HepG2 (cell line): ENCODE data around the gene PRSS38. TPM values are rescaled to one million over a fixed set of nuclear protein-coding genes. Genes with fewer than 3 reads are reported as not detected.

ENCODE experiments used
- ATAC-seq: fragments of 200-7000 bp; cut with Tn5 transposase; 3 replicates; pipeline ENCODE4 v1.9.1; 2020; ENCODE audit warnings: mild to moderate bottlenecking, moderate library complexity
- BruUV-seq: library from RNA; stranded (reverse); fragments of 400-500 nt; replicated peaks from 2 replicates; lab custom pipeline; 2021; lab: Mats Ljungman, UMichigan
- CTCF ChIA-PET: fragments of 300-600 bp; formaldehyde crosslinking; extraction: SDS; loops from one replicate; lab custom pipeline; 2021; ENCODE audit warnings: low total read pairs, inconsistent platforms, low intra/inter-chr PET ratio; lab: Yijun Ruan, JAX
- POLR2A ChIA-PET: fragments of 350-600 bp; sonication (Branson Sonifier 250); formaldehyde crosslinking; loops from one replicate; lab custom pipeline; 2020; ENCODE audit warnings: antibody characterized with exemption, inconsistent platforms; lab: Yijun Ruan, JAX
- DNase-seq: peaks from one replicate; pipeline ENCODE4 v3.0.0-alpha.2; 2015; ENCODE audit warnings: low spot score
- FAIRE-seq: peaks from 3 replicates; lab custom pipeline; 2011; peaks lifted over from hg19 to GRCh38; lab: Jason Lieb, UNC
- H2AFZ ChIP-seq: one replicate; pipeline ENCODE4 v1.6.1; 2011; ENCODE audit warnings: low read length, inconsistent platforms
- H3K27ac ChIP-seq: fragments of 300-600 bp; 3 replicates; pipeline ENCODE4 v1.8.0; 2011; ENCODE audit warnings: mixed run types, mild to moderate bottlenecking, mixed read lengths, low read length, inconsistent platforms; ENCODE audit not compliant: insufficient read depth; ENCODE audit errors: extremely low read length
- H3K27me3 ChIP-seq, 2 experiments: fragments of 200-600 bp in 1 of 2; 2 replicates in 1 of 2; 3 replicates in 1 of 2; pipeline versions ENCODE4 v1.6.0 to v1.8.0; 2011; ENCODE audit warnings: low read length in 2 of 2, mild to moderate bottlenecking in 2 of 2, moderate library complexity in 2 of 2, inconsistent platforms in 1 of 2; ENCODE audit not compliant: insufficient read depth in 2 of 2, control insufficient read depth in 1 of 2
- H3K36me3 ChIP-seq, 2 experiments: fragments of 200-600 bp in 1 of 2; replicated peaks in 1 of 2; 2 replicates in 1 of 2; 3 replicates in 1 of 2; pipeline versions ENCODE4 v1.5.1 to v1.8.0; 2011; ENCODE audit warnings: low read length in 2 of 2, inconsistent platforms in 1 of 2; ENCODE audit not compliant: insufficient read depth in 2 of 2, control insufficient read depth in 1 of 2
- H3K4me1 ChIP-seq: 2 replicates; pipeline ENCODE4 v1.5.1; 2012; ENCODE audit warnings: low read length, inconsistent platforms; ENCODE audit not compliant: insufficient read depth
- H3K4me2 ChIP-seq: 2 replicates; pipeline ENCODE4 v1.6.0; 2011; ENCODE audit warnings: low read depth, low read length, inconsistent platforms
- H3K4me3 ChIP-seq, 3 experiments: fragments of 200-600 bp in 1 of 3; sonication (generic), shearing (Covaris generic) in 1 of 3; replicated peaks in 1 of 3; 2 replicates each; pipeline ENCODE4 v1.5.1; 2011 to 2016; ENCODE audit warnings: low read length in 3 of 3, inconsistent platforms in 2 of 3, low read depth in 2 of 3, mild to moderate bottlenecking in 2 of 3, control low read depth in 1 of 3, mixed read lengths in 1 of 3; ENCODE audit not compliant: insufficient read depth in 1 of 3
- H3K79me2 ChIP-seq: one replicate; pipeline ENCODE4 v1.6.1; 2011; ENCODE audit warnings: low read length, inconsistent platforms; ENCODE audit not compliant: insufficient read depth
- H3K9ac ChIP-seq: 2 replicates; pipeline ENCODE4 v1.6.0; 2011; ENCODE audit warnings: mild to moderate bottlenecking, low read depth, low read length, inconsistent platforms; ENCODE audit not compliant: insufficient read depth
- H3K9me3 ChIP-seq: 2 replicates; pipeline ENCODE4 v1.5.1; 2012; ENCODE audit warnings: mild to moderate bottlenecking, low read length
- H4K20me1 ChIP-seq: 2 replicates; pipeline ENCODE4 v1.6.0; 2011; ENCODE audit warnings: inconsistent platforms, mild to moderate bottlenecking, low read length, moderate library complexity; ENCODE audit not compliant: insufficient read depth
- DNMT1 ChIP-seq: sonication (generic); formaldehyde crosslinking; IDR thresholded peaks from 2 replicates; pipeline ENCODE4 v1.5.1; 2020; ENCODE audit warnings: mild to moderate bottlenecking, missing genetic modification reagents
- DRAP1 ChIP-seq: IDR thresholded peaks from 2 replicates; pipeline ENCODE4 v1.6.1; 2016; ENCODE audit warnings: missing genetic modification reagents, missing compliant biosample characterization
- MLX ChIP-seq: IDR thresholded peaks from 2 replicates; pipeline ENCODE4 v1.6.1; 2016
- POGK ChIP-seq: sonication (generic); formaldehyde crosslinking; conservative IDR thresholded peaks from 2 replicates; pipeline ENCODE4 v1.8.0; 2022; ENCODE audit warnings: mild to moderate bottlenecking, moderate library complexity, missing genetic modification reagents
- RFXANK ChIP-seq: IDR thresholded peaks from 2 replicates; pipeline ENCODE4 v1.6.1; 2016
- TBL1XR1 ChIP-seq: fragments of 150-350 bp; IDR thresholded peaks from 2 replicates; pipeline ENCODE4 v1.6.1; 2014; ENCODE audit warnings: borderline replicate concordance, low read length; ENCODE audit not compliant: partially characterized antibody
- TBP ChIP-seq: sonication (generic); formaldehyde crosslinking; IDR thresholded peaks from 2 replicates; pipeline ENCODE4 v1.5.0; 2020; ENCODE audit warnings: missing genetic modification reagents
- ZFP82 ChIP-seq: sonication (generic); formaldehyde crosslinking; IDR thresholded peaks from 2 replicates; pipeline ENCODE4 v1.5.1; 2020; ENCODE audit warnings: mild to moderate bottlenecking, missing genetic modification reagents, borderline replicate concordance
- ZNF142 ChIP-seq: sonication (generic); formaldehyde crosslinking; IDR thresholded peaks from 2 replicates; pipeline ENCODE4 v1.4.0; 2020; ENCODE audit warnings: missing genetic modification reagents
- ZNF326 ChIP-seq: sonication (generic); formaldehyde crosslinking; IDR thresholded peaks from 2 replicates; pipeline ENCODE4 v1.4.0; 2020; ENCODE audit warnings: missing genetic modification reagents, borderline replicate concordance
- ZNF446 ChIP-seq: sonication (generic); formaldehyde crosslinking; IDR thresholded peaks from 2 replicates; pipeline ENCODE4 v1.5.0; 2020; ENCODE audit warnings: mild to moderate bottlenecking, missing genetic modification reagents
- ZNF616 ChIP-seq: sonication (generic); formaldehyde crosslinking; IDR thresholded peaks from 2 replicates; pipeline ENCODE4 v1.5.0; 2020; ENCODE audit warnings: low read depth, mild to moderate bottlenecking, missing genetic modification reagents
- WGBS: methylation state at CpG from one replicate; pipeline ENCODE4 v1.1.6; 2017; ENCODE audit warnings: low lambda C conversion rate; 5-methylcytosine and 5-hydroxymethylcytosine counted together
- in situ Hi-C: cut with HindIII; loops from 2 replicates; pipeline ENCODE4 v1.10.0; 2017; ENCODE audit warnings: low pct_unique_long_range_greater_than_20kb; ENCODE audit not compliant: extremely low pct_ligation_motif_present
- intact Hi-C: fragments of 100-400 bp; cut with micrococcal nuclease; formaldehyde crosslinking; loops from one replicate; pipeline ENCODE4 v1.10.0; 2022; ENCODE audit not compliant: unreplicated experiment
- polyA plus RNA-seq, 8 experiments: library from polyadenylated mRNA; depleted of rRNA in 3 of 8; stranded (reverse) in 7 of 8; unstranded in 1 of 8; fragments of >200 nt; fragmentation: Illumina TruSeq in 4 of 8; extraction: Trizol in 4 of 8; gene quantifications; 2 replicates each; pipeline versions ENCODE4 v1.2.1 to v1.2.3, GENCODE V29; 2011 to 2016; ENCODE audit warnings: low read depth in 4 of 8, missing spikeins in 1 of 8, mixed read lengths in 1 of 8; ENCODE audit not compliant: insufficient read depth in 1 of 8
- total RNA-seq, 5 experiments: library from RNA; depleted of rRNA; stranded (reverse); fragments of >200 nt; fragmentation: Illumina TruSeq; extraction: Trizol; gene quantifications; 2 replicates each; pipeline ENCODE4 v1.2.3, GENCODE V29; 2016; ENCODE audit warnings: low read depth in 1 of 5

The PRSS38 gene
- total and polyA plus RNA-seq, 2 of the 13 experiments (the other 11 are each of a cell fraction or from before 2014, with no cell fraction given) = not detected

- TF ChIP-seq POGK (CRISPR knock-in tag) (no peak), TBP (CRISPR knock-in tag) (no peak), RFXANK (CRISPR knock-in tag) (no peak), DRAP1 (CRISPR knock-in tag) (no peak)
Measured at GRCh38 chr1:227886993-227887696, 71.7 kb downstream of the PRSS38 start (continued).

GRCh38 chr1:227887697-227888403 is 72.4 kb downstream of the PRSS38 start:
- Histone ChIP-seq H2AFZ (no peak overlapping the region), H3K9me3 (no peaks in the 10 kb centered on the region), H3K4me3 (no peak overlapping the region), H3K4me2 (no peak overlapping the region), H3K4me1 (no peaks in the 10 kb centered on the region), H3K9ac (no peak overlapping the region), H3K27me3 (peaks cover 4 to 23% of the 10 kb centered on the region in 2 experiments; a peak in 4 of 5 replicates), H4K20me1 (no peaks in the 10 kb centered on the region), H3K36me3 (no peaks in the 10 kb centered on the region), H3K27ac (no peak overlapping the region), H3K79me2 (no peaks in the 10 kb centered on the region)
- ChIA-PET CTCF (no interaction called here), POLR2A (no interaction called here)
- no TSS peak for BruUV-seq
- no peak for FAIRE-seq
- intact Hi-C loops (no loop called here), in situ Hi-C loops (no loop called here)
- no peak for DNase-seq
- 82% methylated on average over 18 of the region's 40 CpGs for WGBS
- no peak for ATAC-seq
- TF ChIP-seq MLX (CRISPR knock-in tag) (no peak), ZNF326 (no peak), DNMT1 (no peak), ZNF142 (CRISPR knock-in tag) (no peak), ZNF446 (CRISPR knock-in tag) (no peak), ZNF616 (CRISPR knock-in tag) (no peak), ZFP82 (CRISPR knock-in tag) (no peak), TBL1XR1 (no peak)
